Kidney epithelial cell (primary cell): Measurements from ENCODE around the gene KMT2D. TPM values are rescaled to one million over a fixed set of nuclear protein-coding genes. Genes with fewer than 3 reads are reported as not detected.

ENCODE experiments used
- DNase-seq: peaks from one replicate; pipeline ENCODE4 v3.0.0-alpha.2; 2010; ENCODE audit warnings: low read depth
- H3K27me3 ChIP-seq: 2 replicates; pipeline ENCODE4 v1.6.0; 2011; ENCODE audit warnings: low read length; ENCODE audit not compliant: control insufficient read depth, insufficient read depth
- H3K36me3 ChIP-seq: 2 replicates; pipeline ENCODE4 v1.5.1; 2011; ENCODE audit warnings: low read length; ENCODE audit not compliant: control insufficient read depth, insufficient read depth
- H3K4me3 ChIP-seq: 2 replicates; pipeline ENCODE4 v1.5.1; 2011; ENCODE audit warnings: low read depth, mild to moderate bottlenecking, control low read depth, low read length
- total RNA-seq: library from RNA; depleted of rRNA; stranded (reverse); fragments of >200 nt; gene quantifications from 2 replicates; pipeline ENCODE4 v1.2.3, GENCODE V29; 2015
- TF ChIP-seq, protein P1 (sequence below): IDR thresholded peaks from 2 replicates; pipeline ENCODE4 v1.5.1; 2011; ENCODE audit warnings: mild to moderate bottlenecking, moderate library complexity, low read length, control low read depth, inconsistent platforms; ENCODE audit not compliant: insufficient read depth, poor library complexity, severe bottlenecking

KMT2D gene
- total RNA-seq, 1 donor from 2014 or later, result 71.8 TPM

DNA sequence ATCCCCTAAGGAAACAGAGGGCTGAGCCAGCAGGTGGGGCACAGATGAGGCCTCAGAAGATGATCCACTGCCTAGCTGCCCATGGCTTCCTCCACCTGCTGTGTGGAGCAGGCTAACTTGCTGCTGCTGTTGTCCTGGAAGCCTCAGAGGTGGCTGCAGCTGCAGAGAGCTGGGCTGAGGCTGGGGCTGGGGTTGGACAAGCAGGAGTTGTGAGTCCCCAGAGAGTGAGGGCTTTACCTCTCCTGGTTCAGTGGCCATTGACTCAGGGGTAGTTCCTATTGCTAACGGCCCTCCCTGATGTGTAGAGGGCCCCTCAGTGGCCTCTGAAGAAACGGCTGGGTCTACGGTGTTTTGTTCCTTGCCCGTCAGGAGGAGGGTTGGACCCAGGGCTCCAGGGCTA lies 28.3 kb downstream of the KMT2D start:
- TF ChIP-seq, protein P1, sequence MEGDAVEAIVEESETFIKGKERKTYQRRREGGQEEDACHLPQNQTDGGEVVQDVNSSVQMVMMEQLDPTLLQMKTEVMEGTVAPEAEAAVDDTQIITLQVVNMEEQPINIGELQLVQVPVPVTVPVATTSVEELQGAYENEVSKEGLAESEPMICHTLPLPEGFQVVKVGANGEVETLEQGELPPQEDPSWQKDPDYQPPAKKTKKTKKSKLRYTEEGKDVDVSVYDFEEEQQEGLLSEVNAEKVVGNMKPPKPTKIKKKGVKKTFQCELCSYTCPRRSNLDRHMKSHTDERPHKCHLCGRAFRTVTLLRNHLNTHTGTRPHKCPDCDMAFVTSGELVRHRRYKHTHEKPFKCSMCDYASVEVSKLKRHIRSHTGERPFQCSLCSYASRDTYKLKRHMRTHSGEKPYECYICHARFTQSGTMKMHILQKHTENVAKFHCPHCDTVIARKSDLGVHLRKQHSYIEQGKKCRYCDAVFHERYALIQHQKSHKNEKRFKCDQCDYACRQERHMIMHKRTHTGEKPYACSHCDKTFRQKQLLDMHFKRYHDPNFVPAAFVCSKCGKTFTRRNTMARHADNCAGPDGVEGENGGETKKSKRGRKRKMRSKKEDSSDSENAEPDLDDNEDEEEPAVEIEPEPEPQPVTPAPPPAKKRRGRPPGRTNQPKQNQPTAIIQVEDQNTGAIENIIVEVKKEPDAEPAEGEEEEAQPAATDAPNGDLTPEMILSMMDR, result no peak
- Histone ChIP-seq H3K27me3 (no peaks in the 10 kb centered on the region), H3K36me3 (peaks cover 6% of the 10 kb centered on the region), H3K4me3 (no peak overlapping the region)
- no peak for DNase-seq

DNA sequence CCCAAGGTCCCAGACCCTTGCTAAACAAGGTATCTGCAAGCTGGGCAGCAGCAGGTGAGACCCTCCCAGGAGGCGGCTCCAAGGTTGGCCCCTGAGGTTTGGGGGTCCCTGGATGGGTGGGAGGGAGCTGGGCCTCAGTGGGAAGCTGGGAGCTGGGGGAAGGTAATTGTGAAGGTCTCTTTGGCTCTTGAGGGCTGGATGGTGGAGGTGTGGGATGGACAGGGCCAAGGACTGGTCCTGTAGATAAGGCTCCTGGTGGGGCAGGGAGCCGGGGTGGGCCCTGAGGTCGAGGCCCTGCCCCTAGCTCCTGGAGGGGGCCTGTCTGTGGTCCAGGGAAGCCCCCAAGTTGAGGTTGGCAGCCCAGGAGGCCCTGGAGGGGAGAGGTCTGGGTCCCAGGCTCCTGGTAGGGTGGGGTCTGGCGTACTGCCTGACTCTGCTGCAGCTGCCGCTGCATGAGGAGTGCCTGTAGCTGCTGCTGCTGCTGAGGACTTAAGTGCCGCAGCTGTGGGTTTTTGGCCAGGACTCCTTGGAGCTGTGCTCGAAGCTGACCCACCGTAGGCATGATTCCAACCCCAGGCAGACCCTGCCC lies 28.9 kb downstream of the KMT2D start:
- Histone ChIP-seq H3K27me3 (no peaks in the 10 kb centered on the region), H3K36me3 (peaks cover 6% of the 10 kb centered on the region), H3K4me3 (no peak overlapping the region)
- DNase-seq, result no peak
- TF ChIP-seq, protein P1, result no peak

DNA sequence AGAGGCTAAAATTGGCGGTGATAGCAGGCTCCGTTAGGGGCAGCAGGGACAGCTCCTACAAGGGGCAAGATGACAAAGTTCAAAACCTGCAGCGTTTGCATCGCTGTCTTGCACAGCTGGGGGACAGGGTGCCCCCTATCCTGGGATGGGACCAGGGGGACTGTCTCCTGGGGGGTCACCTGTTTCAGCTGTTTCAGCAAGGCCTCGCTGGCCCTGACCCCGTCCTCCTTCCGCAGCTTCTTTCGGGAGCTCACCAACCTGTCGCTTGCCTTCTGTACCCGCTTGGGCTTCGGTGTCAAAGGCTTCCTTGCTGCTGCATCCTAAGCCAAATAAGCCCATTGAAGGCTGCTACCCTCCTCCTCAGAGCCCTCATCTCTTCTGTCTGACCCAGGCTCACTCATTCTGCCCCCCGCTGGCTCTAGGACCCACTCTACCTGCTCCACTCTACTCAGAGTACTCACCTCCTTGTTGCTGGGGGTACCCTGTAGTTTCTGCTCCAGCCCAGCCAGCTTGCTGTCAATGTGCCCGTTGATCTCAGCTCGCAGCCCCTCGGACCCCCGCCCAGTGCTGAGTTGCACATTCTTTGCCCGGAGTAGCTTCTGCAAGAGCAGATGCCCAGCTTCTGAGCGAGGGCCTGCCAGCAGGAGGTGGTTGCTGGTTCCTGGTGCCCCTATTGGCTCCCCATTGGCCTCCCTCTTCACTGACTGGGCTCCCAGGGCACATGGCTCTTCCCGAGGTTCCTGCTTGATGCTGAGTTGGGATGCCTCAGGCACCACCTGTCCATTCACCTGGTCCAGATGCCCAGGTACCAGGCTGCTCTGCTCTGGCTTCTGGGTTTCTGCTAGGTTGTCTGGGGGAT lies 29.7 kb downstream of the KMT2D start:
- H3K36me3 ChIP-seq, result peaks cover 7% of the 10 kb centered on the region
- no peak overlapping the region for H3K4me3 ChIP-seq
- DNase-seq, result no peak

DNA sequence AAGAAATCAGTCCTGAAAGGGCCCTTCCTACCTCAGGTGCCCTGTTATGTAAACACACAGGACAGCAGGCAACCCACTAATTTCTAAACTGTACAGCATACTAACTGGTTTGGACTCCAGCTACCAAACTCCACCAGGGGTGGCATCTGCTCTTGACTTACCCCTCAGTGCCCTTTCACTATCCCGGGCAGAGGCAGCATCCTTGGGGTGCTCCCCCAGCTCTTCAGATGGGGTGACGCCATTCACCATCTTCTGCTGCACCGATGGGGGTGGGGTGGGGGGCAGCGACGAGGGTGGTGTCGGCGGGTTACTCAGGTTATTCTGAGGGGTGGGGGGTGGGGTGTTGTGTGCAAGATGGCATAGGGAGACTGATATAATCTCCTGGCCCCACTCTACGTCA lies 30.5 kb downstream of the KMT2D start:
- Histone ChIP-seq H3K27me3 (no peaks in the 10 kb centered on the region), H3K4me3 (no peak overlapping the region), H3K36me3 (peaks cover 7% of the 10 kb centered on the region)
- TF ChIP-seq, protein P1, result no peak
- no peak for DNase-seq

More for the DNA sequence above, 29.7 kb downstream of the KMT2D start:
- no peaks in the 10 kb centered on the region for H3K27me3 ChIP-seq
- TF ChIP-seq, protein P1, result no peak

DNA sequence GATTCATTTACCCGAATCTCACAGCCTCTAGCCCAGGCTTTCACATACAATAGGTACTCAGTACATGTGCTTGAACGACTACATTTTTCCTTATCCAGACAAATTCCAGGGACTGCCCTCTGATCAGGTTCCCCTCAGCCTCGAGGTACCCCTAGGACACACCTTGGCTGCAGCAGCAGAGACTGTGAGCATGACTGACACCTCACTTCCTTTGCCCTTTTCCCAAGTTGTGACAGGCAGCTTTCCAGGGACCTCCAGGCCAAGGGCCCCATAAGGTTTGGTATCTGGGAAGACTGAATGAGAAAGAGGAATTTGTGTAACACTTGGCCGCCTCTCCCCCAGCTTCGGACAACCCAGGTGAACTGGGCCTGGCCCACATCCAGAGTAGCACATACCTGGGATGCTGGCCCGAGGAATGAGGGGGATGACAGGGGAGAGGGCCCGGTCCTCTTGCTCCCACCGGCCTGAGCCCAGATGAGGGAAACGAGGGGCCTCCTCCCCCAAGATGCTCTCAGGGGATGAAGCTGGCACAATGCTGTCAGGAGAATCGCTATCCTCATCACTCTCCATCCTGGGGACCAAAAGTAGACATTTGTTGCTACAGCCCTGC lies 31.8 kb downstream of the KMT2D start:
- Histone ChIP-seq H3K4me3 (no peak overlapping the region), H3K36me3 (peaks cover 9% of the 10 kb centered on the region), H3K27me3 (no peaks in the 10 kb centered on the region)
- DNase-seq, result no peak
- TF ChIP-seq, protein P1, result no peak
